ENCODE data around the gene TADA2B.

DNA sequence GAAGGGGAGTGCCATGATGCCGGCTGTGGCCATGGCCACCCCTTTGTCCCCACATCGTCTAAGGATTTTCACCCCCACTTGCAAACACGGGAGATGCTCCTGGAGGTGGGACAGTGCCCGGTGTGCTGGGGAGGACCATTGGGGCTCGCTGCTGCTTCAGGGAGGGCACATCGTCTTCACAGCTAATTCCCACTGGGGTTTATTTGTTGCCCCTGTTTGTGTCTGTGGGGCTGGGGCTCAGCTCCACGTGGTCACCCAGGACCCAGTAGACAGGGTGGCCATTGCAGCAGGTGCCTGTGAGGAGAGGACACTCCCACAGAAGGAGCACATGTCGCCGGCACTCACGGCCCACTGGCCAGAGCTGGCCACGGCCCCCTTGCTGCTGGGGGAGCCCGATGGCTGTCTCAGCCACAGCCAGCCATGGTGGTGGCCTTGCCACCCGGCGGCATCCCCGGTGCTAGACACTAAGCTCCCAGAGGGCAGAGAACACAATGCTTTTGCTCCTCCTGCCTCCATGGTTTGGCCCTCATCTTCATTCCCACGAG is 52.5 kb downstream of the TADA2B start:
- TF ChIP-seq, protein P1, sequence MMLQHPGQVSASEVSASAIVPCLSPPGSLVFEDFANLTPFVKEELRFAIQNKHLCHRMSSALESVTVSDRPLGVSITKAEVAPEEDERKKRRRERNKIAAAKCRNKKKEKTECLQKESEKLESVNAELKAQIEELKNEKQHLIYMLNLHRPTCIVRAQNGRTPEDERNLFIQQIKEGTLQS (IDR thresholded peaks at IDR 0.05), result no peak
- TF ChIP-seq, protein P2, sequence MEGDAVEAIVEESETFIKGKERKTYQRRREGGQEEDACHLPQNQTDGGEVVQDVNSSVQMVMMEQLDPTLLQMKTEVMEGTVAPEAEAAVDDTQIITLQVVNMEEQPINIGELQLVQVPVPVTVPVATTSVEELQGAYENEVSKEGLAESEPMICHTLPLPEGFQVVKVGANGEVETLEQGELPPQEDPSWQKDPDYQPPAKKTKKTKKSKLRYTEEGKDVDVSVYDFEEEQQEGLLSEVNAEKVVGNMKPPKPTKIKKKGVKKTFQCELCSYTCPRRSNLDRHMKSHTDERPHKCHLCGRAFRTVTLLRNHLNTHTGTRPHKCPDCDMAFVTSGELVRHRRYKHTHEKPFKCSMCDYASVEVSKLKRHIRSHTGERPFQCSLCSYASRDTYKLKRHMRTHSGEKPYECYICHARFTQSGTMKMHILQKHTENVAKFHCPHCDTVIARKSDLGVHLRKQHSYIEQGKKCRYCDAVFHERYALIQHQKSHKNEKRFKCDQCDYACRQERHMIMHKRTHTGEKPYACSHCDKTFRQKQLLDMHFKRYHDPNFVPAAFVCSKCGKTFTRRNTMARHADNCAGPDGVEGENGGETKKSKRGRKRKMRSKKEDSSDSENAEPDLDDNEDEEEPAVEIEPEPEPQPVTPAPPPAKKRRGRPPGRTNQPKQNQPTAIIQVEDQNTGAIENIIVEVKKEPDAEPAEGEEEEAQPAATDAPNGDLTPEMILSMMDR (IDR thresholded peaks at IDR 0.05; ENCODE audit: low read depth, low read length, missing input control), result no peak
- TF ChIP-seq, protein P3, sequence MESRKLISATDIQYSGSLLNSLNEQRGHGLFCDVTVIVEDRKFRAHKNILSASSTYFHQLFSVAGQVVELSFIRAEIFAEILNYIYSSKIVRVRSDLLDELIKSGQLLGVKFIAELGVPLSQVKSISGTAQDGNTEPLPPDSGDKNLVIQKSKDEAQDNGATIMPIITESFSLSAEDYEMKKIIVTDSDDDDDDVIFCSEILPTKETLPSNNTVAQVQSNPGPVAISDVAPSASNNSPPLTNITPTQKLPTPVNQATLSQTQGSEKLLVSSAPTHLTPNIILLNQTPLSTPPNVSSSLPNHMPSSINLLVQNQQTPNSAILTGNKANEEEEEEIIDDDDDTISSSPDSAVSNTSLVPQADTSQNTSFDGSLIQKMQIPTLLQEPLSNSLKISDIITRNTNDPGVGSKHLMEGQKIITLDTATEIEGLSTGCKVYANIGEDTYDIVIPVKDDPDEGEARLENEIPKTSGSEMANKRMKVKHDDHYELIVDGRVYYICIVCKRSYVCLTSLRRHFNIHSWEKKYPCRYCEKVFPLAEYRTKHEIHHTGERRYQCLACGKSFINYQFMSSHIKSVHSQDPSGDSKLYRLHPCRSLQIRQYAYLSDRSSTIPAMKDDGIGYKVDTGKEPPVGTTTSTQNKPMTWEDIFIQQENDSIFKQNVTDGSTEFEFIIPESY (IDR thresholded peaks at IDR 0.05), result no peak
- TF ChIP-seq, protein P4, sequence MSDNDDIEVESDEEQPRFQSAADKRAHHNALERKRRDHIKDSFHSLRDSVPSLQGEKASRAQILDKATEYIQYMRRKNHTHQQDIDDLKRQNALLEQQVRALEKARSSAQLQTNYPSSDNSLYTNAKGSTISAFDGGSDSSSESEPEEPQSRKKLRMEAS (IDR thresholded peaks at IDR 0.05), result no peak
- TF ChIP-seq HNF4G (IDR thresholded peaks at IDR 0.05) (no peak), FOXA2 (IDR thresholded peaks at IDR 0.05) (no peak), TAF1 (conservative IDR thresholded peaks at IDR 0.05) (no peak), RAD21 (IDR thresholded peaks at IDR 0.05) (no peak), JUND (IDR thresholded peaks at IDR 0.05) (no peak), NR2F2 (IDR thresholded peaks at IDR 0.05) (no peak), SP1 (IDR thresholded peaks at IDR 0.05) (no peak), EGR1 (IDR thresholded peaks at IDR 0.05; ENCODE audit: low read depth in 2 of 2) (no peak), YY1 (IDR thresholded peaks at IDR 0.05) (no peak)
- TF ChIP-seq, protein P5, sequence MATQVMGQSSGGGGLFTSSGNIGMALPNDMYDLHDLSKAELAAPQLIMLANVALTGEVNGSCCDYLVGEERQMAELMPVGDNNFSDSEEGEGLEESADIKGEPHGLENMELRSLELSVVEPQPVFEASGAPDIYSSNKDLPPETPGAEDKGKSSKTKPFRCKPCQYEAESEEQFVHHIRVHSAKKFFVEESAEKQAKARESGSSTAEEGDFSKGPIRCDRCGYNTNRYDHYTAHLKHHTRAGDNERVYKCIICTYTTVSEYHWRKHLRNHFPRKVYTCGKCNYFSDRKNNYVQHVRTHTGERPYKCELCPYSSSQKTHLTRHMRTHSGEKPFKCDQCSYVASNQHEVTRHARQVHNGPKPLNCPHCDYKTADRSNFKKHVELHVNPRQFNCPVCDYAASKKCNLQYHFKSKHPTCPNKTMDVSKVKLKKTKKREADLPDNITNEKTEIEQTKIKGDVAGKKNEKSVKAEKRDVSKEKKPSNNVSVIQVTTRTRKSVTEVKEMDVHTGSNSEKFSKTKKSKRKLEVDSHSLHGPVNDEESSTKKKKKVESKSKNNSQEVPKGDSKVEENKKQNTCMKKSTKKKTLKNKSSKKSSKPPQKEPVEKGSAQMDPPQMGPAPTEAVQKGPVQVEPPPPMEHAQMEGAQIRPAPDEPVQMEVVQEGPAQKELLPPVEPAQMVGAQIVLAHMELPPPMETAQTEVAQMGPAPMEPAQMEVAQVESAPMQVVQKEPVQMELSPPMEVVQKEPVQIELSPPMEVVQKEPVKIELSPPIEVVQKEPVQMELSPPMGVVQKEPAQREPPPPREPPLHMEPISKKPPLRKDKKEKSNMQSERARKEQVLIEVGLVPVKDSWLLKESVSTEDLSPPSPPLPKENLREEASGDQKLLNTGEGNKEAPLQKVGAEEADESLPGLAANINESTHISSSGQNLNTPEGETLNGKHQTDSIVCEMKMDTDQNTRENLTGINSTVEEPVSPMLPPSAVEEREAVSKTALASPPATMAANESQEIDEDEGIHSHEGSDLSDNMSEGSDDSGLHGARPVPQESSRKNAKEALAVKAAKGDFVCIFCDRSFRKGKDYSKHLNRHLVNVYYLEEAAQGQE (IDR thresholded peaks at IDR 0.05), result no peak
